Measurements from ENCODE around the gene LOXHD1. TPM values are rescaled to one million over a fixed set of nuclear protein-coding genes. Genes with fewer than 3 reads are reported as not detected.

The LOXHD1 gene
- total RNA-seq, 2 experiments from 2014 or later, result 0.47 to 0.63 TPM

DNA sequence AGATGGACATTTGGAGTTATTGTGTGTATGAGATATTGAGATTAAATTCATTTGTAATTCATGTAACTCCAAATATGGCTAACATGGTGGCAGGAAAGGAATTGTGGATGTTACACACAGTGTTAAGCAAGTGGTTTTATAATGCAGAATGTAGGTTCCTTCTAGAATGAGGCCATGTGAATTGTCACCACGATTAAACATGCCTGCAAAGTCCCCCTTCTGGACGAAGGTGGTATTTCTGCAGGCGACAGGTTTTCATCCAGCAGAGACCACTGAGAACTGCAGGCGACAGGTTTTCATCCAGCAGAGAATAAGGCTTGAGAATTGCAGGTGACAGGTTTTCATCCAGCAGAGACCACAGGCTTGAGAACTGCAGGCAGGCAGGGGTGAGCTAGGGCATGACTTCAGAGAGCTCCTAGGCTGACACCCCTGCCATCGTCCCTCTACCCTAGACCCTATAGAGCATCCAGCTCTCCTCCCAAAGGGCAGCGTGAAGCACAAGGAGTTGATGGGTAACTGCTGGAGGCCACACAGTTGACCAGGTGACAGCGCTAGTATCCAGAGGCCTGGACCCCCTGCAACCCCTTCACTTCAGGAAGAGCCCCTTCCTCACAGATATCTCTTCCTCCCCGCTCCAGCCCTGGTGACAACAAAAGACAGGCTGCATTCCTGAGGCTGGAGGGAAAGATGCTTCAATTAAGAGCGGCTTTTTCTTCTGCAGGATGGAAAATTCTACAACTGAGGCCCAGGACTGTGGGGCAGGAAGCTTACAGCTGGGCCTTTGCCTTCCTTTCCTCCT, 175.8 kb downstream of the LOXHD1 start:
- POLR2A ChIA-PET, result no interaction called here
- peaks cover 5% of the 10 kb centered on the region for H3K4me1 Mint-ChIP-seq (ENCODE audit: low read depth)

DNA sequence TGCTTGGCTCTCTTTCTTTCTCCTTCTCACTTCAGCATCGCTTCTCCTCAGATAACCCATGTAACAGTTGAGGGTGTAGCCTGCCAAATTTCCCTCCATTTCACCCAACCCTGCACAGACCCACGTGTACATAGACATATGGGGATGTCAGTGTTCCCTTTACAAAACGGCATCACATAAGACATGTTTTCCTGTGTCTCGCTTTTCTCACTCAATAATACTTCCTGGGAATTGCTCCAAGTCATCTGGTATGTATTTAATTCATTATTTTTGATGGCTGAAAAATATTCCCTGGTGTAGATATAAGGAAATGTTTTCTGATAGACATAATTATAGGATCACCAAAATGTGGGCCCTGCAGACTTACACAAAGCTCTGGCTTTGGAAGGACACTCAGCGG, 176.8 kb downstream of the LOXHD1 start:
- no peak overlapping the region for H3K4me3 Mint-ChIP-seq
- ChIA-PET POLR2A (no interaction called here), CTCF (interaction anchor here (1.0 to 3.3 kb wide), 4 partner anchors 71 to 332 kb away, joined by 3 to 26 read pairs (median 15); a partner anchor contains a TSS)
- DNase-seq (no peak), ATAC-seq (no peak)
- H3K36me3 Mint-ChIP-seq (ENCODE audit: low read depth), result no peaks in the 10 kb centered on the region
- H3K9me3 Mint-ChIP-seq (ENCODE audit: insufficient read depth), result no peaks in the 10 kb centered on the region
- H3K27me3 Mint-ChIP-seq (ENCODE audit: low read depth), result peaks cover 9% of the 10 kb centered on the region
- no peak overlapping the region for H3K27ac Mint-ChIP-seq
- peaks cover 11% of the 10 kb centered on the region for H3K4me1 Mint-ChIP-seq (ENCODE audit: low read depth)

More for the DNA sequence above, 175.8 kb downstream of the LOXHD1 start:
- Mint-ChIP-seq H3K36me3 (ENCODE audit: low read depth) (no peaks in the 10 kb centered on the region), H3K9me3 (ENCODE audit: insufficient read depth) (no peaks in the 10 kb centered on the region), H3K4me3 (no peak overlapping the region), H3K27me3 (ENCODE audit: low read depth) (peaks cover 9% of the 10 kb centered on the region), H3K27ac (no peak overlapping the region)
- DNase-seq (peak; percentile 72), ATAC-seq (peak; percentile 73)
- CTCF ChIA-PET, result interaction anchor here (0.6 to 3.3 kb wide), 8 partner anchors 8 to 333 kb away, joined by 3 to 26 read pairs (median 3); a partner anchor contains a TSS

GRCh38 chr18:46478796-46479195, 178.2 kb downstream of the LOXHD1 start:
- DNase-seq, result no peak

DNA sequence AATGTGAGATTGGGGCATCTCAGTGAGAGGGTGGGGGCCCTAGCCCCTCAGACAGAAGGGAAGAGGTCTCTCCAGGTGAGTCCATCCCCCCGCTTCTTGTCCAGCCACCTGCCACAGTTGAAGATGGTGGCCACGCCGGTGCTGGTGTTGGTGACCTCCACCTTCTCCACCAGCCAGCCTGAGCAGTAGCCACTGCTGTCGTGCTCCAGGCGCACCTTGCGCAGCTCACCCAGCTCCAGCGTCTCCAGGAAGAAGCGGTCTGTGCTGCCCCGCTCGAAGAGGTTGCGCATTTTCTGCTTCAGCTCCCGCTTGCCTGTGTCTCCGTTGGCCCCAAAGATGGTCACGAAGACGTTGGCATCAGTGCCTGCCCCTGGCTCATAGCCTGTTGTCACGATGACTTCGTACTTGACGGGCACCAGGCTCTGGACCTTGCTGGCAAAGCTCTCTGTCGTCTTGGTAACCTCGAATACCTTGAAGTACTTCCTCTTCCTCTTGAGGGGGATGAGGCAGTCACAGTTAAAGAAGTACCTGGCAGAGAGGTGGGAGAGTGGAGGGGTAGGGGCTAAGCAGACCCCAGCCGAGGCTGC, 179.5 kb downstream of the LOXHD1 start:
- CTCF ChIA-PET, result no interaction called here
- no peak overlapping the region for H3K4me3 Mint-ChIP-seq

More at GRCh38 chr18:46478796-46479195, 178.2 kb downstream of the LOXHD1 start:
- ChIA-PET POLR2A (no interaction called here), CTCF (interaction anchor here (1.1 kb wide), 1 partner anchor 198 kb away, joined by 3 read pairs; no protein-coding TSS in a partner anchor)
- H3K4me3 Mint-ChIP-seq, result no peak overlapping the region
- no peak for ATAC-seq
- H3K36me3 Mint-ChIP-seq (ENCODE audit: low read depth), result no peaks in the 10 kb centered on the region
- peaks cover 7% of the 10 kb centered on the region for H3K27me3 Mint-ChIP-seq (ENCODE audit: low read depth)
- H3K9me3 Mint-ChIP-seq (ENCODE audit: insufficient read depth), result no peaks in the 10 kb centered on the region
- peaks cover 22% of the 10 kb centered on the region for H3K4me1 Mint-ChIP-seq (ENCODE audit: low read depth)
- no peak overlapping the region for H3K27ac Mint-ChIP-seq

GRCh38 chr18:46475390-46475752, 181.6 kb downstream of the LOXHD1 start:
- H3K4me1 Mint-ChIP-seq (ENCODE audit: low read depth), result peaks cover 18% of the 10 kb centered on the region
- no peak for DNase-seq
- no peak overlapping the region for H3K27ac Mint-ChIP-seq
- H3K4me3 Mint-ChIP-seq, result no peak overlapping the region
- CTCF ChIA-PET, result interaction anchor here (0.7 kb wide), 1 partner anchor 260 kb away, joined by 3 read pairs; no protein-coding TSS in a partner anchor
- peaks cover 9% of the 10 kb centered on the region for H3K27me3 Mint-ChIP-seq (ENCODE audit: low read depth)
- peak; percentile 17 for ATAC-seq
- H3K9me3 Mint-ChIP-seq (ENCODE audit: insufficient read depth), result no peaks in the 10 kb centered on the region
- no peaks in the 10 kb centered on the region for H3K36me3 Mint-ChIP-seq (ENCODE audit: low read depth)
- POLR2A ChIA-PET, result no interaction called here

More for the DNA sequence above, 179.5 kb downstream of the LOXHD1 start:
- DNase-seq, result no peak
- Mint-ChIP-seq H3K27me3 (ENCODE audit: low read depth) (peaks cover 6% of the 10 kb centered on the region), H3K4me1 (ENCODE audit: low read depth) (peaks cover 22% of the 10 kb centered on the region), H3K36me3 (ENCODE audit: low read depth) (no peaks in the 10 kb centered on the region), H3K27ac (no peak overlapping the region), H3K9me3 (ENCODE audit: insufficient read depth) (no peaks in the 10 kb centered on the region)
- no peak for ATAC-seq
- POLR2A ChIA-PET, result no interaction called here

DNA sequence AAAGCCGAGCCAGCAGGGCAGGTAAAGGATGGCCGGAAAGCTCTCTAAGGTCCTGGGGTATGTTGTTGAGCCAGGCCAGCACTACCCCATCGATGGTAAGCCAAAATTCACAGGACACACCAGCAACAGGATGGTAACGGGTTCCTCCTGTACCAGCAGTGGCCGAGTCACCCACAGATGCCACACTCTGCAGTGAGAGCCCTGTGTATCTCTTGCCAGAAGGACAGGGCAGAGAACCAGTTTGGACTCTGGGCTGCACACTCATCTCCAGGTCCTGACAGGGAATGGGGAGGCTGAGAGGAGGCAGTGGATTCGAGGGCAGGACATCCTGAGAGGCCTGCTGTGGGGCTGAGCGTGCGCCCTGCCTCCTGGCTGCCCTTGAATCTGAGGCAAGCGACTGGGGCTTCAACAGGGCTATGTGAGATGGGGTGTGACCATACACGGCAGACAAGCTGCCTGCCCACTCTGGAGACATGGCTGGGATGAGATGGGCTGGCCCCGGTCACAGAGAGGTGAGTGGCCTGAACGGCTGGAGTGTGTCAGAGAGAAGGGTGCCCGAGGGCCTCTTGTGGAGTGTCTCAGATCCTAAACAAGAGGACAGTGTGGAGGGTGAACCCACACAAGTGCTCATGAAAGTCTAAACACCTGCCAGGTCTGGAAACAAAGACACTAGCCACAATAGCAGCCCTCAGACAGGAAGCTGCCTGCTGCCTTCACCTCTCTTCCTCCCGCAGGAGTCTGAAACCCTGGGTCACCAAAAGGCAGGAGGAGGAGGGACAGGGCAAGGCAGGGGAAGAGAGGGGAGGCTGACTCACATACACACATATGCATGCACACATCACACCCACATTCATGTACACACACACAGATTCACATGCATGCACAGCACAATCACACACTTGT, 182.3 kb downstream of the LOXHD1 start:
- Mint-ChIP-seq H3K9me3 (ENCODE audit: insufficient read depth) (no peaks in the 10 kb centered on the region), H3K27ac (peak overlapping the region; percentile 33), H3K36me3 (ENCODE audit: low read depth) (no peaks in the 10 kb centered on the region), H3K27me3 (ENCODE audit: low read depth) (peaks cover 13% of the 10 kb centered on the region), H3K4me3 (no peak overlapping the region), H3K4me1 (ENCODE audit: low read depth) (peaks cover 18% of the 10 kb centered on the region)
- peak; percentile 73 for ATAC-seq
- DNase-seq, result peak; percentile 46
- ChIA-PET CTCF (interaction anchor here (0.7 kb wide), 1 partner anchor 259 kb away, joined by 3 read pairs; no protein-coding TSS in a partner anchor), POLR2A (no interaction called here)

DNA sequence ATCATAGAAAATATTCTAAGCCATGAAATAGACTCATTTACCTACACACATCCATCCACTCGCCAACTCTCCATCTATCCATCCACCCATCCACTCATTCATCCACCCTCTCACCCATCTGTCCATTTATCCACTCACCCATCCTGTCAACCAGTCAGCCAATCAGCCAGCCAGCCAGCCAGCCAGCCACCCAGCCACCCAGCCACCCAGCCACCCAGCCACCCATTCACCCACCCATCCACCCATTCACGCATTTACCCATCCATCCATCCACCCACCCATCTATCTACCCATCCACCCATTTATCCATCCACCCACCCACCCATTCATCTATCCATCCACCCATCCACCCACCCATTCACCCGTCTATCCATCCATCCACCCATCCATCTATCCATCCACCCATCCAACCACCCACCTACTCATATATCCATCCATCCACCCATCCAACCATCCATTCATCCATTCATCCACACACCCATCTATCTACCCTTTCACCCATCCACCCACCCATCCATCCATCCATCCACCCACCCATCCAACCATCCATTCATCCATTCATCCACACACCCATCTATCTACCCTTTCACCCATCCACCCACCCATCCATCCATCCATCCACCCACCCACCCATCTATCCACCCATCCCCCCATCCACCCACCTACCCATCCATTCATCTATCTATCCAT, 185.1 kb downstream of the LOXHD1 start:
- Mint-ChIP-seq H3K9me3 (ENCODE audit: insufficient read depth) (no peaks in the 10 kb centered on the region), H3K36me3 (ENCODE audit: low read depth) (no peaks in the 10 kb centered on the region), H3K4me1 (ENCODE audit: low read depth) (peaks cover 18% of the 10 kb centered on the region), H3K4me3 (no peak overlapping the region), H3K27ac (no peak overlapping the region), H3K27me3 (ENCODE audit: low read depth) (peaks cover 6% of the 10 kb centered on the region)
- ATAC-seq (no peak), DNase-seq (no peak)
- CTCF ChIA-PET, result interaction anchor here (1.6 kb wide), 1 partner anchor 186 kb away, joined by 6 read pairs; no protein-coding TSS in a partner anchor
- POLR2A ChIA-PET, result no interaction called here

DNA sequence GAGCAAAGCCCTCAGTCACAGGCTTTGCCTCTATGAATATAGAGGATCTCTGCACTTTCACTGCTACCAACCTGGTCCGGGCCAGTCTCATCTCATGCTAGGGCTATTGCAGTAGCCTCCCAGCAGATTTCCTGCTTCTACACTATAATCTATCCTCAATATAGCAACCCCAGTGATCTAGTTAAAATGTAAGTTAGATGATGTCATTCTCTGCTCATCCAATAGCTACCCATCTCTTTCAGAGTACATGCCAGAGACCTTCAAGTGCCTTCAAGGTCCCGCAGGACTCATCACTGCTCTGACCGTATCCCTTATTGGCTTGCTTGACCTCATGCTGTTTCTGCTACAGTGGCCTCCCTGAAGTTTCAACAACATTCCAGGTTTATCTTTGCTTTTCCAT, 186.3 kb downstream of the LOXHD1 start:
- ChIA-PET CTCF (interaction anchor here (1.6 kb wide), 1 partner anchor 188 kb away, joined by 6 read pairs; no protein-coding TSS in a partner anchor), POLR2A (no interaction called here)
- Mint-ChIP-seq H3K27ac (no peak overlapping the region), H3K9me3 (ENCODE audit: insufficient read depth) (no peaks in the 10 kb centered on the region), H3K27me3 (ENCODE audit: low read depth) (peaks cover 6% of the 10 kb centered on the region), H3K4me3 (no peak overlapping the region), H3K36me3 (ENCODE audit: low read depth) (no peaks in the 10 kb centered on the region), H3K4me1 (ENCODE audit: low read depth) (peaks cover 16% of the 10 kb centered on the region)
- DNase-seq (no peak), ATAC-seq (no peak)

DNA sequence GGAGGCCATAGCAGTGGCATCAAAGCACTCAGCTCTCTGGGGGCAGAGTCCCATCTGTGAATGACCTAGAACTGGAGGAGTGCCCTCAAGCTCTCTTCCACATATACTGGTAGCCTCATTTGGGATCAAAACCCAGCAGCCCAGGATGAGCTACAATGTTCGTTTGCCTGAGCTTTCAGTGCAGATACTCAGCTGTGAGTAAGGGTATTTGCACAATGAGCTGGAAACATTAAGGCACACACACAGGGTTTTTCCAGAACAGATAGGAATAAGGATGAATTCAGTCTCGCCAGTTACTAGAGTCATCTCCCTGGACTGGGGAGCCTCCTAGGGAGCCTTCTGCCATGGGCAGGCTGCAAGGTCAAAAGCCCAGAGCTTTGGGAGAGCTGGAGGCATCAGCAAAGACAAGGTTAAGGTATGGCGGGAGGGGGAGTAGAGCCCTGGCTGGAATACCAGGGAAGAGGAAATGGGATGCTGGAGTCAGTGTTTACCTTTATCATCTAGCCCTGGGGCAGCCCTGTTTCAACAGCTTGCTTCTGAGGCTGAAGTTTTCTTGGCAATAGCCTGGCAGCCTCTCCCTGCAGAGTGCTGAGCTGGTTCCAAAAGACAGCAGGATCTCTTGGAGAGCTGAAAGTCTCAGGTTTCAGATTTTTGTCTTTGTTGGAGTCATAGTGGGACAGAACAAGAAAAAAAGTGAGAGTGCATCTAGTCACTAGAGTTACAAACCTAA, 187.7 kb downstream of the LOXHD1 start:
- Mint-ChIP-seq H3K9me3 (ENCODE audit: insufficient read depth) (no peaks in the 10 kb centered on the region), H3K4me1 (ENCODE audit: low read depth) (peaks cover 3% of the 10 kb centered on the region), H3K4me3 (no peak overlapping the region), H3K36me3 (ENCODE audit: low read depth) (no peaks in the 10 kb centered on the region), H3K27me3 (ENCODE audit: low read depth) (peaks cover 12% of the 10 kb centered on the region), H3K27ac (no peak overlapping the region)
- no peak for ATAC-seq
- CTCF ChIA-PET, result no interaction called here
- POLR2A ChIA-PET, result no interaction called here
- DNase-seq, result no peak

DNA sequence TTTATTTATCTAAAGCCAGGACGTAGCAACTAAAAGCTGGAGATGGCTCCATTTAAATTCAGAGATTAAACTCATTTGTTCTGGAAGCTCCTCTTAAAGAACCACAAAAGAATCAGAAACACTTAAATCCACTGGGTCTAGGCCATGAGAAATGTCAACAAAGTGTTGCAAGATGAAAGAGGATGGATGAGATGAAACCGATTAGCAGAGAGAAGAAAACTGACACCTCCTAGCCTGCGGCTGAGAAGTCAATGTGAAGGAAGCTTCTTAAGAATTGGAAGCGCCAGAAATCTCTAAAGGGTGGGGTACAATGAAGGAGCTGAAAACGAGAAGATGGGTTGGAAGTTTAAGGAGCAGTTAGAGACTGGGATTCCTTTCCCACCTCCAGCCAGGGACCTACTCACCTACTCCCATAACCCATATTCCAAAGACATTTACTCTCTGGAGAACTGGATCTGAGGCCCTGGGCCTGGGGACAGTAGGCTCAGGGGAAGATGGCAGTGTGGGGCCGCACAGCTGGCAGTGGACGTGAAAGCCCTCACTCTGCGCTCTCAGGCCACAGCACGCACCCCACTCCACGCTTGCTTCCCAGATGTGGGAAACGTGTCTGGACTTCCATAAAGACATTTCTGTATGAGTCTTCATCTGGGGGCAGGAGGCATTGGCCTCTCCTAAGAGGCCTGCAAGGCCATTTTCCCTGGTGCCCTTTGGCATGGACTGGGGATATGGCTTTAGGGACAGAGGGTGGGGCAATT, 188.4 kb downstream of the LOXHD1 start:
- Mint-ChIP-seq H3K36me3 (ENCODE audit: low read depth) (no peaks in the 10 kb centered on the region), H3K4me1 (ENCODE audit: low read depth) (no peaks in the 10 kb centered on the region), H3K27me3 (ENCODE audit: low read depth) (peaks cover 14% of the 10 kb centered on the region), H3K27ac (no peak overlapping the region), H3K4me3 (no peak overlapping the region), H3K9me3 (ENCODE audit: insufficient read depth) (no peaks in the 10 kb centered on the region)
- DNase-seq, result no peak
- ChIA-PET POLR2A (no interaction called here), CTCF (no interaction called here)
- no peak for ATAC-seq
